CD4-positive, alpha-beta T cell (primary cell): Measurements from ENCODE around the gene MPV17L. TPM values are rescaled to one million over a fixed set of nuclear protein-coding genes. Genes with fewer than 3 reads are reported as not detected.

ENCODE experiments used
- ATAC-seq: fragments of 200-7000 bp; cut with Tn5 transposase; one replicate; pipeline ENCODE4 v1.10.0; 2022; ENCODE audit warnings: mild to moderate bottlenecking; ENCODE audit not compliant: poor library complexity
- CTCF ChIA-PET: fragments of 350-600 bp; sonication (Branson Sonifier 250); formaldehyde crosslinking; loops from one replicate; lab custom pipeline; 2021; ENCODE audit warnings: antibody characterized with exemption, inconsistent platforms; lab: Charles Lee
- POLR2A ChIA-PET: fragments of 350-600 bp; sonication (Branson Sonifier 250); formaldehyde crosslinking; loops from one replicate; lab custom pipeline; 2021; ENCODE audit warnings: antibody characterized with exemption, inconsistent platforms; lab: Charles Lee
- DNase-seq, 14 experiments: peaks; one replicate each; pipeline ENCODE4 v3.0.0-alpha.2; 2013 to 2020; ENCODE audit warnings: mixed read lengths in 2 of 14
- H3K27ac ChIP-seq, 2 donors: one replicate each; pipeline versions ENCODE4 v1.5.1 to v1.7.0; 2013; ENCODE audit warnings: low read length in 2 of 2, low read depth in 1 of 2, mild to moderate bottlenecking in 1 of 2
- H3K27me3 ChIP-seq, 2 experiments: 1 replicate in 1 of 2; 2 replicates in 1 of 2; pipeline versions ENCODE4 v1.6.1 to v1.7.0; 2013; ENCODE audit warnings: low read length in 2 of 2, control low read depth in 1 of 2, mild to moderate bottlenecking in 1 of 2, moderate library complexity in 1 of 2; ENCODE audit not compliant: insufficient read depth in 2 of 2, control insufficient read depth in 1 of 2
- H3K36me3 ChIP-seq: one replicate; pipeline ENCODE4 v1.6.1; 2013; ENCODE audit warnings: low read length, control low read depth; ENCODE audit not compliant: insufficient read depth
- H3K4me1 ChIP-seq: one replicate; pipeline ENCODE4 v1.6.1; 2013; ENCODE audit warnings: low read length, control low read depth; ENCODE audit not compliant: insufficient read depth
- H3K4me3 ChIP-seq: one replicate; pipeline ENCODE4 v1.5.1; 2013; ENCODE audit warnings: mild to moderate bottlenecking, low read length, moderate library complexity
- H3K9me3 ChIP-seq, 2 experiments: 1 replicate in 1 of 2; 2 replicates in 1 of 2; pipeline versions ENCODE4 v1.6.1 to v1.7.0; 2013; ENCODE audit warnings: low read length in 2 of 2, mild to moderate bottlenecking in 2 of 2, control low read depth in 1 of 2, moderate library complexity in 1 of 2; ENCODE audit not compliant: control insufficient read depth in 1 of 2, insufficient read depth in 1 of 2
- H3K27ac Mint-ChIP-seq: one replicate; pipeline ENCODE4 v1.8.0; 2020; ENCODE audit warnings: mixed read lengths
- H3K27me3 Mint-ChIP-seq: one replicate; pipeline ENCODE4 v1.8.0; 2021; ENCODE audit warnings: mixed read lengths
- H3K36me3 Mint-ChIP-seq: one replicate; pipeline ENCODE4 v1.8.0; 2021; ENCODE audit warnings: low read depth, mixed read lengths
- H3K4me1 Mint-ChIP-seq: one replicate; pipeline ENCODE4 v1.8.0; 2021; ENCODE audit warnings: low read depth, mixed read lengths
- H3K4me3 Mint-ChIP-seq: one replicate; pipeline ENCODE4 v1.8.0; 2020; ENCODE audit warnings: mild to moderate bottlenecking, mixed read lengths
- H3K9me3 Mint-ChIP-seq: one replicate; pipeline ENCODE4 v1.8.0; 2020; ENCODE audit warnings: mixed read lengths
- CTCF ChIP-seq: fragments of 200-600 bp; IDR thresholded peaks from one replicate; pipeline ENCODE4 v1.8.0; 2022; ENCODE audit warnings: antibody characterized with exemption, mild to moderate bottlenecking
- intact Hi-C, 2 experiments: fragments of 100-400 bp; cut with DNase I in 1 of 2; cut with micrococcal nuclease in 1 of 2; formaldehyde crosslinking; loops; one replicate each; pipeline versions ENCODE4 v1.15.1 to v1.9.0; 2023 to 2025; cut with DNase I, micrococcal nuclease
- total RNA-seq, 174 experiments: library from RNA in 2 of 174; stranded (reverse) in 2 of 174; gene quantifications; one replicate each; pipeline ENCODE4 v1.2.3 and lab custom pipeline; 2021 to 2026

MPV17L gene
- total RNA-seq, 2 experiments from 2014 or later = not detected

- Mint-ChIP-seq H3K9me3 (no peaks in the 10 kb centered on the region), H3K4me1 (peaks cover 10% of the 10 kb centered on the region), H3K27ac (no peak within 1 kb of the TSS), H3K4me3 (peak within 1 kb of the TSS; percentile 70), H3K27me3 (peaks cover 34% of the 10 kb centered on the region), H3K36me3 (no peaks in the 10 kb centered on the region)
- Histone ChIP-seq H3K4me3 (peak within 1 kb of the TSS; percentile 47), H3K4me1 (peaks cover 13% of the 10 kb centered on the region), H3K27ac (no peak within 1 kb of the TSS), H3K9me3 (peaks cover 0 to 5% of the 10 kb centered on the region in 2 experiments), H3K36me3 (no peaks in the 10 kb centered on the region), H3K27me3 (peaks cover 10 to 18% of the 10 kb centered on the region in 2 experiments)
- no peak for TF ChIP-seq CTCF
- DNase-seq = peak in 13 of 14 experiments; percentile 3 to 51 (median 29)
- POLR2A ChIA-PET = no interaction called here
- peak; percentile 37 for ATAC-seq
- intact Hi-C loops = no loop called here
- CTCF ChIA-PET = no interaction called here
Observed at GRCh38 chr16:15434425-15435215, 39.1 kb downstream of the MPV17L start, which contains the start of gene BMERB1. Gene BMERB1, plus strand, starts transcription at chr16:15434588. Its CDS starts 66 bp downstream, at chr16:15434654.

GRCh38 chr16:15435216-15435864 is 39.8 kb downstream of the MPV17L start:
- ChIA-PET POLR2A (no interaction called here), CTCF (interaction anchor here (1.1 kb wide), 1 partner anchor 8 kb away, joined by 4 read pairs; no protein-coding TSS in a partner anchor)
- peaks cover 0 to 5% of the 10 kb centered on the region in 2 experiments for H3K9me3 ChIP-seq
- H3K27ac ChIP-seq = no peak overlapping the region
- ATAC-seq = no peak
- Mint-ChIP-seq H3K4me3 (peak overlapping the region; percentile 70), H3K36me3 (no peaks in the 10 kb centered on the region), H3K27ac (no peak overlapping the region), H3K27me3 (peaks cover 34% of the 10 kb centered on the region), H3K4me1 (peaks cover 10% of the 10 kb centered on the region), H3K9me3 (no peaks in the 10 kb centered on the region)
- H3K36me3 ChIP-seq = no peaks in the 10 kb centered on the region
- H3K4me1 ChIP-seq = peaks cover 13% of the 10 kb centered on the region
- peak overlapping the region; percentile 47 for H3K4me3 ChIP-seq
- intact Hi-C loops = no loop called here
- peaks cover 10 to 18% of the 10 kb centered on the region in 2 experiments for H3K27me3 ChIP-seq
- DNase-seq = no peak
- no peak for TF ChIP-seq CTCF

- Mint-ChIP-seq H3K4me1 (peaks cover 10% of the 10 kb centered on the region), H3K36me3 (no peaks in the 10 kb centered on the region), H3K27ac (no peak overlapping the region), H3K27me3 (peaks cover 25% of the 10 kb centered on the region), H3K9me3 (no peaks in the 10 kb centered on the region), H3K4me3 (no peak overlapping the region)
- no peak for ATAC-seq
- Histone ChIP-seq H3K4me3 (no peak overlapping the region), H3K27me3 (peaks cover 10 to 15% of the 10 kb centered on the region in 2 experiments), H3K27ac (no peak overlapping the region), H3K4me1 (peaks cover 13% of the 10 kb centered on the region), H3K9me3 (peaks cover 0 to 4% of the 10 kb centered on the region in 2 experiments), H3K36me3 (no peaks in the 10 kb centered on the region)
- DNase-seq = no peak
- intact Hi-C loops = no loop called here
- ChIA-PET POLR2A (no interaction called here), CTCF (no interaction called here)
- TF ChIP-seq CTCF = no peak
Observed at GRCh38 chr16:15439102-15439501, 43.5 kb downstream of the MPV17L start.
